B cell (primary cell): ENCODE measurements around the gene HS3ST1.

ENCODE experiments used
- CTCF ChIP-seq: fragments of 200-600 bp; IDR thresholded peaks from one replicate; pipeline ENCODE4 v1.8.0; 2022; ENCODE audit warnings: antibody characterized with exemption, mild to moderate bottlenecking
- EZH2 ChIP-seq: IDR thresholded peaks from 2 replicates; pipeline ENCODE4 v1.6.1; 2012; ENCODE audit warnings: borderline replicate concordance, low read depth, mild to moderate bottlenecking, moderate library complexity, low read length; ENCODE audit not compliant: insufficient read depth, poor library complexity, severe bottlenecking

GRCh38 chr4:11424856-11425255, 3.8 kb downstream of the HS3ST1 start:
- no peak for TF ChIP-seq CTCF
- TF ChIP-seq EZH2 = no peak
